ENCODE data around the gene ANO8. TPM values are rescaled to one million over a fixed set of nuclear protein-coding genes. Genes with fewer than 3 reads are reported as not detected.

ANO8 gene
- total and polyA plus RNA-seq, 2 experiments from 2014 or later, result 1.1 to 7.3 TPM

DNA sequence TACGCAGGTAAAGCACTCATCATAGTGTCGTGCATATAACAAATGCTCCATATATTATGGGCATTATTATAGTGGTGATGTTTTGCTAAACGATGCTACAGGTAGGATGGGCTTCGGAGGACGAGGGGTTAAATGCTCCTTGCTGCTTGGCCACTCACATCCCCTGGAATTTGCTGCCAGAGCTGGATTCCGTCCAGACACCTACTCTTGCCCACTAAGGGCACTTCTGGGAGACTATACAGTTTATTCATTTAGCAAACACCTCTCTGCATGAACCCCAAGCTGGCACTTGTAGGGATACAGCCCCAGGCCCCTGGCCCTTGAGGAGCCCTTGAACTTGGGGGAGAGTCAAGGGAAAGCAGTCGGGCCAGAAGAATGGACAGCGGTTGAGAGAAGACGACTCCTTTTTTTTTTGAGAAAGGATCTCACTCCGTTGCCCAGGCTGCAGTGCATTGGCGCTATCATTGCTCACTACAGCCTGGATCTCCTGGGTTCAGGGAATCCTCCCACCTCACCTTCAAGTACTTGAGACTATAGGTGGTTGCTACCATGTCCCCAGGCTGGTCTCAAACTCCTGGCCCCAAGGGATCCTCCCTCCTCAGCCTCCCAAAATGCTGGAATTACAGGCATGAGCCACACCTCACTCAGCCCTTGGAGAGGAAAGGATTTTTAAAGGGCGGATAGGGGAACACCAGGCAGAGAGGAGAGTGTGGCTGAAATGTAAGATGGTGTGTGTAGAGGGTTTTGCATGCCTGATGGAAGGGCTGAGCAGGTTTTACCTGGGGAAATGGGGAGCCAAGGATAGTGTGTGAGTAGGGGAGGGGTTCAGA lies 30.1 kb downstream of the ANO8 start:
- TF ChIP-seq, protein P1, sequence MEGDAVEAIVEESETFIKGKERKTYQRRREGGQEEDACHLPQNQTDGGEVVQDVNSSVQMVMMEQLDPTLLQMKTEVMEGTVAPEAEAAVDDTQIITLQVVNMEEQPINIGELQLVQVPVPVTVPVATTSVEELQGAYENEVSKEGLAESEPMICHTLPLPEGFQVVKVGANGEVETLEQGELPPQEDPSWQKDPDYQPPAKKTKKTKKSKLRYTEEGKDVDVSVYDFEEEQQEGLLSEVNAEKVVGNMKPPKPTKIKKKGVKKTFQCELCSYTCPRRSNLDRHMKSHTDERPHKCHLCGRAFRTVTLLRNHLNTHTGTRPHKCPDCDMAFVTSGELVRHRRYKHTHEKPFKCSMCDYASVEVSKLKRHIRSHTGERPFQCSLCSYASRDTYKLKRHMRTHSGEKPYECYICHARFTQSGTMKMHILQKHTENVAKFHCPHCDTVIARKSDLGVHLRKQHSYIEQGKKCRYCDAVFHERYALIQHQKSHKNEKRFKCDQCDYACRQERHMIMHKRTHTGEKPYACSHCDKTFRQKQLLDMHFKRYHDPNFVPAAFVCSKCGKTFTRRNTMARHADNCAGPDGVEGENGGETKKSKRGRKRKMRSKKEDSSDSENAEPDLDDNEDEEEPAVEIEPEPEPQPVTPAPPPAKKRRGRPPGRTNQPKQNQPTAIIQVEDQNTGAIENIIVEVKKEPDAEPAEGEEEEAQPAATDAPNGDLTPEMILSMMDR (IDR thresholded peaks at IDR 0.05; ENCODE audit: poor library complexity), result no peak
- TF ChIP-seq EZH2 (IDR thresholded peaks at IDR 0.05; ENCODE audit: borderline replicate concordance), result no peak
- TF ChIP-seq EZH2phosphoT487 (IDR thresholded peaks at IDR 0.05; ENCODE audit: low read depth, severe bottlenecking, unreplicated experiment), result no peak
- no peak overlapping the region for H3K4me3 ChIP-seq

DNA sequence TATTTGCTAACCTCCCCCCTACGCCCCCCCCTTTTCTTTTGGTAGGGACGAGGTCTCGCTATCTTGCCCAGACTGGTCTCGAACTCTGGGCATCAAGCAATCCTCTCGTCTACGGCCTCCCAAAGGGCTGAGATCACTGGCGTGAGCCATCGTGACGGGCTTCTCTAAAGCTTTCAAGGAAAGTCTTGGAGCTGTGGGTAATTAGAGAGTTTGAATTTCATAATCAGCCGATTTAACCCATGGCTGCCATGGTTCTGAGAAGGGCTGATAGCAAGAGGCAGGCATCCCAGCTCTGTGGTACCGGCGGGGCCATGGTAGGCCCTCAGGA lies 30.8 kb downstream of the ANO8 start:
- H3K9me3 ChIP-seq (ENCODE audit: low read depth), result no peaks in the 10 kb centered on the region
- TF ChIP-seq EZH2 (IDR thresholded peaks at IDR 0.05; ENCODE audit: borderline replicate concordance) (no peak), EZH2phosphoT487 (IDR thresholded peaks at IDR 0.05; ENCODE audit: low read depth, severe bottlenecking, unreplicated experiment) (no peak)
- TF ChIP-seq, protein P1 (IDR thresholded peaks at IDR 0.05; ENCODE audit: poor library complexity), result no peak
- H3K4me3 ChIP-seq, result no peak overlapping the region
- H3K27ac ChIP-seq, result peak overlapping the region; percentile 24
- peaks cover 26% of the 10 kb centered on the region for H3K79me2 ChIP-seq
- H3K27me3 ChIP-seq, result no peaks in the 10 kb centered on the region
- H3K4me2 ChIP-seq, result peak overlapping the region; percentile 98
- H3K4me1 ChIP-seq (ENCODE audit: insufficient read depth), result peaks cover 18% of the 10 kb centered on the region
- H4K20me1 ChIP-seq (ENCODE audit: insufficient read depth, poor library complexity, severe bottlenecking), result no peaks in the 10 kb centered on the region
- H3K36me3 ChIP-seq (replicated peaks; ENCODE audit: insufficient read depth, low read depth), result no peaks in the 10 kb centered on the region
- 82% methylated on average over 12 of the region's 12 CpGs for WGBS (ENCODE audit: low lambda C conversion rate, missing lambda C conversion rate)
- peak overlapping the region; percentile 65 for H2AFZ ChIP-seq
- DNase-seq (ENCODE audit: low spot score), result no peak
- no peaks in the 10 kb centered on the region for H3K9me2 ChIP-seq (replicated peaks; ENCODE audit: insufficient read depth)

More for the DNA sequence above, 30.1 kb downstream of the ANO8 start:
- peak overlapping the region; percentile 1 for H3K27ac ChIP-seq
- 74% methylated on average over 12 of the region's 12 CpGs for WGBS (ENCODE audit: low lambda C conversion rate, missing lambda C conversion rate)
- no peak overlapping the region for H2AFZ ChIP-seq
- no peaks in the 10 kb centered on the region for H3K9me2 ChIP-seq (replicated peaks; ENCODE audit: insufficient read depth)
- no peaks in the 10 kb centered on the region for H3K9me3 ChIP-seq (ENCODE audit: low read depth)
- DNase-seq (ENCODE audit: low spot score), result no peak
- peaks cover 18% of the 10 kb centered on the region for H3K4me1 ChIP-seq (ENCODE audit: insufficient read depth)
- H3K4me2 ChIP-seq, result peak overlapping the region; percentile 64
- H4K20me1 ChIP-seq (ENCODE audit: insufficient read depth, poor library complexity, severe bottlenecking), result no peaks in the 10 kb centered on the region
- peaks cover 27% of the 10 kb centered on the region for H3K79me2 ChIP-seq
- no peaks in the 10 kb centered on the region for H3K27me3 ChIP-seq
- no peaks in the 10 kb centered on the region for H3K36me3 ChIP-seq (replicated peaks; ENCODE audit: insufficient read depth, low read depth)

DNA sequence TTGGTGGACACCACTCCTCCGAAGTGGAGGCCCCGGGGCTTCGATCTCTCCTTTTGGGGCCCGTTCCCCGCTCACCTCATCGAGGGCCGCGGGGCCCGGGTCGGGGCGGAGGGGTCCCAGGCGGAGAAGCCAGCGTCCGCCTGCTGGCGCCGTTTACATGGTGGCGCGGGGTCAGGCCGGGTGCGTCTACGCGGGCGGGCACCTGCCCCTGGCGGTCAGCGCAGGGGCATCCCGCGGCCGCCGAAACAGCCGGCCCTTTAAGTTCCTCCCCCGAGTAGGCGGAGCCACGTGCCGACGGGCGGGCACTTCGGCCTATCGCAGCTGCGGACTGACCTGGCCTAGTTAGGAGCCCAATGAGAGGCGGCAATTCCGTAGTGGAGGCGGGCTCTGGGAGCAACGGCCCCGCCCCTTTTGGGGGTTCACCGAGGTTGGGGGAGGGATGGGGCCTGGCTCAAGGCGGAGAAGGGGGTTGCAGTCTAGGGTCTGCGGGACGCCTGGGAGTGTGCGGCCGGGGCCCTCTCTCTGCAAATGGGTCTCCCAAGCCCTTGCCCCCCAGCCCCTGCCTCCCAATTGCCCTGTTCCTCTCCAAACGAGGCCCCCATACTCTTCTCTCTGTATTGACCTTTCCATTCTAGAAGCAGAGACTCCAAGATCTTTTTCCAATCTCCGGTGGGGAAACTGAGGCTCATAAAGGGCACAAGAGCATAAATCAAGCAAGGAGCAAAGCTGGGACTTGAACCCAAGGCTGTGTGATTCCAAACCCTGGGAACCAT lies 31.3 kb downstream of the ANO8 start, which contains the start of gene ABHD8:
TSS of gene ABHD8 (minus strand) at position 259 of the 773 bp plus-strand sequence. CDS start 1,809 bp downstream, outside the sequence.
- H3K27ac ChIP-seq, result peak within 1 kb of the TSS; percentile 70
- peak within 1 kb of the TSS; percentile 98 for H3K4me2 ChIP-seq
- peaks cover 27% of the 10 kb centered on the region for H3K79me2 ChIP-seq
- DNase-seq (ENCODE audit: low spot score), result peak; percentile 98
- TF ChIP-seq, protein P1 (IDR thresholded peaks at IDR 0.05; ENCODE audit: poor library complexity), result peak; percentile 52
- TF ChIP-seq EZH2phosphoT487 (IDR thresholded peaks at IDR 0.05; ENCODE audit: low read depth, severe bottlenecking, unreplicated experiment), result no peak
- H3K4me1 ChIP-seq (ENCODE audit: insufficient read depth), result peaks cover 18% of the 10 kb centered on the region
- H3K9me3 ChIP-seq (ENCODE audit: low read depth), result no peaks in the 10 kb centered on the region
- peak within 1 kb of the TSS; percentile 79 for H2AFZ ChIP-seq
- no peaks in the 10 kb centered on the region for H3K27me3 ChIP-seq
- no peaks in the 10 kb centered on the region for H3K36me3 ChIP-seq (replicated peaks; ENCODE audit: insufficient read depth, low read depth)
- H4K20me1 ChIP-seq (ENCODE audit: insufficient read depth, poor library complexity, severe bottlenecking), result no peaks in the 10 kb centered on the region
- no peaks in the 10 kb centered on the region for H3K9me2 ChIP-seq (replicated peaks; ENCODE audit: insufficient read depth)
- peak within 1 kb of the TSS; percentile 94 for H3K4me3 ChIP-seq
- WGBS (ENCODE audit: low lambda C conversion rate, missing lambda C conversion rate), result 3% methylated on average over 31 of the region's 52 CpGs
